GM19438 (cell line): ENCODE measurements around the gene DTNB.
A peak's percentile ranks its signal among the peaks of the same experiment; 100 is the strongest.

Experiments
- ATAC-seq: cut with Tn5 transposase; IDR thresholded peaks from one replicate; pipeline ENCODE4 v1.9.1; 2021; ENCODE audit warnings: low read depth; ENCODE audit not compliant: unreplicated experiment

The DTNB gene

GRCh38 chr2:25401307-25402026 lies 271.9 kb downstream of the DTNB start:
- ATAC-seq = no peak

DNA sequence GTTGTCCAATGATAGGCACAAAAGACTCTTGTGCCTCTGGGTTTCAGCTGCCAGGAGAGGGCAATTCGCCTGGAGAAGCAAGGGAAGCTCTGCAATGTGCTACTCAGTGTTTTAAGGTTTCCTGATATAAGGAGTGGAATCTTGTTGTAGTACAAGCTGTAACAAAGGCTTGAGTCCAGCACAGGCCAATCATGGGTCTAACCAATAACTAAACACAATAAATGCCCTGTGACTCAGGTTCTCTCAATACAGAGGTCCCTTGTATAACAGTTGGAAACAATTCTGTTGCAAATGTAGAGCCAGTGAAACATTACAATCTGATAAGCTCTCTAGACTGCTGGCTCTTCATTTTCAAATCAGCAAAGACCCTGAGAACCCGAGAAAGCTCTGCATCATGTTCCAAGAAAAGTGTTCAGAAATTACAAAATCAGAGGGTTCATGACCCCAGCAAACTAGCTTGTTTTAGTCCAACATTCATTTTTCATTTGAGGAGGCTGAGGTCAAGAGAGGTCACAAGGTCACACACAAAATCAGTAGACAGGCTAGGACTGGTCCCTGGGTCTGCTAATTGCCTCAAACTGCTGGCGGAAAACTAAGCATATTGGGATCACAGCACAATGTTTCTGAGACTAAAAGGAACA lies 272.7 kb downstream of the DTNB start:
- ATAC-seq = no peak

DNA sequence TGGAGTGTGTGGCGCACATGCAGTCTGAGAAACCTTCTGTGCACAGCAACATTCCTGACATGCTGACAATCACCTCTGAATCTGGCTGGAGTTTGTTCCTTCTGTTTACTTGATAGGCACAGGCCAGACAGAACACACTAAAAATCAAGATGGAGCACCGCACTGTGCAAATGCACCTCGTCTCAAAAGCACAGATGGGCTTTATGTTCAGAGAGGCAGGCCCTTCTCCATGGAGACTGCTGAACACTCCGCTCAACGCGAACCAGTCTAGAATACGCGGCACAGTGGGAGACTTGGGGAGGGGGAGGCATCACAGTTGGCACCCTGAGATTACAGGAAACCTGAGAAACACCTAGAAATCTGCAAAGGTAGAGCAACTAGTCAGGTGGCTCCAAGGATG lies 273.2 kb downstream of the DTNB start:
- ATAC-seq = no peak

GRCh38 chr2:25398534-25398933 lies 274.8 kb downstream of the DTNB start:
- no peak for ATAC-seq

DNA sequence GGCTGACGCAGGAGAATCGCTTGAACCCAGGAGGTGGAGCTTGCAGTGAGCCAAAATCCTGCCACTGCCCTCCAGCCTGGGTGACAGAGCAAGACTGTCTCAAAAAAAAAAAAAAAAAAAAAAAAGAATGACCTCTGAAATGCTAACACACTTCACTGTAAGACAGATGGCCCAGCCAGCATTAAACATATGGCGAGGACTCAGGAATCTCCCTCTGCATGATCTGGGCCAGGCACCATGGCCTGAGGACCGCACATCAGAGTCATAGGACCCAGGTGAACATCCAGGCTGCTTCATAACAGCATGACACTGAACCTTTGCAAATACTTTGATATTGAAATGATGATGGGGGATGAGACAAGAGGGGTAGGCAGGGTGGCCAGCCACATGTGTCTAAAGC lies 275.6 kb downstream of the DTNB start:
- ATAC-seq = no peak

DNA sequence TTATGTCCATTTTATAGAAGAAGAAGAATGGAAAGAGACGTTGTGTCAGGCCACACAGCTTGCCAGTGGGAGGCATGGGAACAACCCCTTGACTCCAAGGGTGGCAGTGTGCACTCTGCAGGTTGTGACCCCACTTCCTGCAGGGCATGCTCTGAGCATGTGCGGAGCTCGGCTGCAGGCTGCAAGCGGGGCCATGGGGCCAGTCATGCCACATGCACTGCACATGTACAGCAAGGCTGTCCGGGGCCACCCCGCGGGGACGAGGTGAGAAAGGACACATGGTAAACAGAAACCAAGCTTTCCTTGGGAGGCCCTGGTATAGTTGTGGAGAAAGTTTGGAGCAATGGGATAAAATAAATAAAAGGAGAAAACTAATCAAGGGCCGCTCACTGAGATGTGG lies 284.2 kb downstream of the DTNB start:
- ATAC-seq = no peak

GRCh38 chr2:25388491-25388890 lies 284.9 kb downstream of the DTNB start:
- no peak for ATAC-seq

DNA sequence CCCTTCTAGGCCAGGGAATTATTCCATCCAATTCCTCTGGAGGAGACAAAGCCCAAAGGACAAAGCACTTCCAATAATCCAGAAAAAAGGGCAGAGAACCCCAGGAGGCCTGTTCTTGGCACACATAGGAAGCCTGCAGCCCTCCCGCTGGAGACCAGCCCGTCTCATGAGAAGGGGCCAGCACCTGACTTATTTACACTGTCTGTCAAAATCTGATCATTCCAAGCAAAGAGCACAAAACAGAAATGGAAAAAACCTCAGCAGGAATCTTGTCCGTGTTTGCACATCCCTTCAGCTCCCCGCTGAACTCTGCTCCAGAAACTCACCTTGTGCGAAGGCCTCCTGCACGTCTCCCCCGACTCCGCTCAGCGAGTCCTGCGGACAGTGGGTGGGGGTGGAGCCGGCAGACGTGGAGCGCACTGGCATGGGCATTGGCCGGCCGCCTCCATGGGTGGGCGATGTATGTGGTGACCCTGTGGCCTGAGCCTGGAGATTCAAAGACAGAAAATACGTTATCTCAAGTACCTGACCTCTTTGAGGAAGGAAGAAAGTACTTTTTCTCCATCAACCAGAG lies 285.4 kb downstream of the DTNB start:
- ATAC-seq = no peak

DNA sequence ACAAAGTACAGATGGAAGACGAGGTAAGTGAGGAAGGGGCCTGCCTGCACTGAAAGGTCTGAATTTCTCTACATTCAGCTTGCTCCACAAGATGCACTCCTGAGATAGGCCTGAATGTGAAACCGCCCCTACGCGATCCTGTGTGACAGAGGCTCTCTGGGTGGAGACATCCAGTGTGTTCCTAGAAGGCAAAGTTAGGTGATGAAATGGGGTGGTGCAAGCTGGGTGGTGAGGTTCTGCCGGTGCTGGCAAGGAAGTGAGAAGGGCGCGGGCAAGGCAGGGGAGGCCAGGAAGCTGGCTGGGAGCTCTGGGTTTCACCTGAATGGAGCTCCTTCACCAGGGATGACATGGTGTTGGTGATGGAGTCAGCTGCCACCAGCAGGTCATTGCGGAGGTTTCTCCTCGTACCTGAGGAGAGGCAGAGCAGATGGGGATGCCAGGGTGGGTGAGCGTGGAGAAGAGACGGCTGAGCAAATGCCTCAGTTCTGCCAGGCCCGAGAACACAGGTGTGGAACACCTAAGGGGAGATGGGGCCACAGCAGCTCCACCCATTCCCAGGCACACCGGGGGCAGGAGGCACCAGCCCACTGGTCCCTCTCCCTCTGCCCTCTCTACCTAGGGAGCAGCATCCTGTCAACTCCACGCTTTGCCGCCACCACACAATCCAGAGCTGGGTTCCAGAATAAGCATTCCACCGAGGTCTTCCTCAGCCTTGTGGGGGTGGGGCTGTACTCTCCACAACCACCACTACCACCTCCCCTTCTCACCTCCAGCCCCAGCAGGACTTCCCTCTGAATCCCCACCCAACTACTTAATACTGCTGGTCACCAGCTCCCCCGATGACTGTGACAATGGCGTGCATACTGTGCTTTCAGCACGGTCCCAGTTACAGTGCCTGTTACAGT lies 286.2 kb downstream of the DTNB start:
- ATAC-seq = no peak

DNA sequence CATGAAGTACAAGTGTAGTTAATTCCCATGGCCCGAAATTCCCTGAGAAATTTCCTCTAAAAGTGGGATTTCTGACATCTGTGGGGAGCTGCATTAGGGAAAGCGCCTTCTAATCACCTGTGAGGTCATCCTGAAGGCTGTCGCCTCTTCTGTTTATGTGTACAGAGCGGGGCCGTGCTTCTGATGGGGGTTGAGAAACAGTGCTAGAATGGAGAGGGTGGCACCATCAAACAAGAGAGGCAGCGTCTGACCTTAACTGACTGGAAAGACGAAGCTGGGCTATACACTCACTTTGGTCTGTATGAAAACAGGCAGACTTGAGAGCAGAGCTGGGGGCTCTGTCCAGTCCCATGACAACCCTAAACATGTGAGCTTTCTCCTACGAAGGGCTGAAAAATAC lies 287.5 kb downstream of the DTNB start:
- ATAC-seq = no peak

- ATAC-seq = no peak
Observed at GRCh38 chr2:25383806-25384205, 289.6 kb downstream of the DTNB start.

- ATAC-seq = no peak
Observed at GRCh38 chr2:25381502-25381901, 291.9 kb downstream of the DTNB start.

DNA sequence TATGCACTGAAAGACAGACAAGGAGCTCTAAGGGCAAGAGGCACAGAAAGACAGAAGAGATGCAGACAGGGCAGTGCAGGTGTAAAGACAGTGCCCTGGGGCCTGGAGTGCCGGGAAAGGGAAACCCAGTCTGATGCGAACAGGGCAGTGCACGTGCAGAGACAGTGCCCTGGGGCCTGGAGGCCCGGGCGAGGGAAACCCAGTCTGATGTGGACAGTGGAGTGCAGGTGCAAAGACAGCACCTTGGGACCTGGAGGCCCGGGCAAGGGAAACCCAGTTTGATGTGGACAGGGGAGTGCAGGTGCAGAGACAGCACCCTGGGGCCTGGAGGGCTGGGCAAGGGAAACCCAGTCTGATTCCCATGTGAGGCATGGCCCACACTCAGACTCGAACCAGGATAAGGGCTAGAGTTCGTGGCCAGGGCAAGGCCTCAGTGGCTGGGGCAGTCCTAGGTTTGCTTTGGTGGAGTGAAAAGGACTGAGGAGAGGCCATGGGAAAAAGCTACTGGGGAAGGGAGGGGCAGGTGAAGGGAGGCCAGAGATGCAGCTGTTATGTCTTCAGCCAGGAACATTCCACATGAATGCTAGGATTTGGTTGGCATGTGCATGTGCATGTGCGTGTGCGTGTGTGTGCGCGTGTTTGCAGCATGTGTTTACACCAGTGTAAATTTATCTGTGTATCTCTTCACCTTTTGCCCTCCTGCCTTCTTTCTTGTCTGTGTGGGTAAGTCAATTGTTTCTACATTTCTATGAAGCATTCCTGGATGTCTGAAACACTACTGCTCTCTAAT lies 292.6 kb downstream of the DTNB start:
- no peak for ATAC-seq

GRCh38 chr2:25380023-25380422 lies 293.4 kb downstream of the DTNB start:
- ATAC-seq = no peak

DNA sequence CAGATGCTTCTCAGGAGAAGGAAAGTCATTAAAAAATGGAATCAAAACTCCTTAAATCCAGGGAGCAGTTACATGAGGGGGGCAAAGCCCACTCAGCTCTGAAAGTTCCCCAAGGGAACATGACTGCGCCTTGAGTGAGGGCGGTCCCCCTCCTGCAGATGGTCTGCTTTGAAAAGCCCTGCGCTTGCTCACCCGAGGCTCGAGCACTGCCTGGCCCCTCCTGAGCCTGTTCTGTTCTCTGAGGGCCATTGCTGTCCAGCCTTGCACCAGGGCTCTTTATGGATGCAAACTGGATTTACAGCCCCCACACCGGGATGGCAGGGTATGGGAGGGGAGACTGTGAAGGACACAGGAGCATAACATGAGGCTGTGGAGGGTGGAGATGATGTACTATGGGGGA lies 293.8 kb downstream of the DTNB start:
- no peak for ATAC-seq

DNA sequence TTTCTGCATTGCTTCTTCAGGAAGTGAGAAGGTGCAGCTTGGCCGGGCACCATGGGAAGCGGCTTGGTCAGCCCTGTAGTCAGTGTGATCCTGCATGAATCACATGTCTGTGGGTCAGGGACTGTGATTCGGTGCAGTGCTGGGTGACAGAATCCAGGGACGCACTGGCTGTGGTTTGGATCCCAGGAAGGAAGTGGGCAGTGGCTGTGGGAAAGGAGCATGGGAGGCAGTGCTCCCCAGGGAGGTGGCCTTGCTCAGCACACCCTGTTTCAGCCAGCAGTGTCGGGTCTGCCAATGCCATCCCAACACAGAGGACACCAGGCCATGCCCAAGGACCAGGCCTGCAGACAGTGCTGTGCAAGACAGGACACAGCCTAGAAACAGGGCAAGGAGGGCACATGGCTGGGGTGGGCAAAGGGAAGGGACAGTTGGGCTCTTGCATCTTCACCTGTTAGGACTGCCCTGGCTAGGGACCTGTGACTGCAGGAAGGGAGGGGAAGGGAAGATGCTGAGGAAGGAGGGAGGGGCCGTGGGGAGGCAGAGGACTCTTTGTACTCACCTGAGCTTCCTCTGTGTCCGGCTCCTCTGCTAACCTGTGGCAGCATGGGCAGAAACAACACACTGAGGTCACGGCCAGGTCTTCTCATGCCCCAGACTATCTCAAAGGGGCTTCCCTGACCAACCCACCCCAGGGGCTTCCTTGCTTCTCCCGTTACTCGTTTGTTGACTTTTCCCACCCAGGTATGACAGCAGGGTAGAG lies 294.5 kb downstream of the DTNB start:
- no peak for ATAC-seq

GRCh38 chr2:25377822-25378421 lies 295.5 kb downstream of the DTNB start:
- no peak for ATAC-seq

- peak; percentile 95 for ATAC-seq
Observed at GRCh38 chr2:25376750-25377621, 296.4 kb downstream of the DTNB start.
